DMS 273 treated with DMSO at 0.1 percent for 48 hours (cell line): ENCODE measurements around the gene CLDN3.

Experiments used
- DNase-seq: peaks from one replicate; lab custom pipeline; 2025; lab: John Stamatoyannopoulos, UW

Gene CLDN3

GRCh38 chr7:73770860-73771670 is 995 bp upstream of the CLDN3 start:
- DNase-seq = no peak

- DNase-seq = no peak
These were observed 529 bp downstream of the CLDN3 start for GRCh38 chr7:73769481-73770001.

- DNase-seq = no peak
These were observed 1.2 kb downstream of the CLDN3 start for GRCh38 chr7:73768641-73769480.

GRCh38 chr7:73766556-73767229 is 3.4 kb downstream of the CLDN3 start:
- DNase-seq = no peak

- DNase-seq = no peak
These were observed 7.4 kb downstream of the CLDN3 start for GRCh38 chr7:73762659-73762999.

- no peak for DNase-seq
These were observed 8.0 kb downstream of the CLDN3 start for GRCh38 chr7:73761854-73762658.

- DNase-seq = no peak
These were observed 11.4 kb downstream of the CLDN3 start for GRCh38 chr7:73758581-73759138.

GRCh38 chr7:73749931-73750776 is 19.9 kb downstream of the CLDN3 start:
- DNase-seq = no peak

GRCh38 chr7:73746378-73746777 is 23.7 kb downstream of the CLDN3 start:
- DNase-seq = peak; percentile 52

GRCh38 chr7:73742753-73743641 is 27.1 kb downstream of the CLDN3 start:
- DNase-seq = no peak

- no peak for DNase-seq
These were observed 27.7 kb downstream of the CLDN3 start for GRCh38 chr7:73742338-73742752.

- peak; percentile 49 for DNase-seq
These were observed 28.5 kb downstream of the CLDN3 start for GRCh38 chr7:73741600-73741999.

- DNase-seq = no peak
These were observed 29.3 kb downstream of the CLDN3 start for GRCh38 chr7:73740771-73741170.

GRCh38 chr7:73740212-73740611 is 29.9 kb downstream of the CLDN3 start:
- DNase-seq = no peak

GRCh38 chr7:73739387-73739767 is 30.7 kb downstream of the CLDN3 start:
- no peak for DNase-seq

- DNase-seq = peak; percentile 95
These were observed 31.3 kb downstream of the CLDN3 start, which contains the start of gene ABHD11 for GRCh38 chr7:73738612-73739386. TSS of gene ABHD11 (minus strand) at chr7:73738802. CDS start at chr7:73738770, 32 bp downstream.

- DNase-seq = no peak
These were observed 31.9 kb downstream of the CLDN3 start for GRCh38 chr7:73738220-73738611.

- no peak for DNase-seq
These were observed 32.4 kb downstream of the CLDN3 start for GRCh38 chr7:73737491-73738219.
